SK-N-MC (cell line): Measurements from ENCODE around the gene YTHDF1.

ENCODE experiments used
- EZH2 ChIP-seq: fragments of 200-600 bp; sonication (generic); IDR thresholded peaks from one replicate; pipeline ENCODE4 v1.6.1; 2017; ENCODE audit warnings: antibody characterized with exemption
- FOXP2 ChIP-seq: optimal IDR thresholded peaks from 2 replicates; pipeline ENCODE3; 2011; ENCODE audit warnings: mild to moderate bottlenecking, moderate library complexity; ENCODE audit not compliant: insufficient read depth; ENCODE audit errors: extremely low read length, control extremely low read depth
- POLR2AphosphoS5 ChIP-seq: IDR thresholded peaks from 2 replicates; pipeline ENCODE4 v1.6.1; 2012; ENCODE audit warnings: mild to moderate bottlenecking, low read depth, low read length, borderline replicate concordance

- no peak for TF ChIP-seq POLR2AphosphoS5
- TF ChIP-seq EZH2: no peak
- TF ChIP-seq FOXP2: no peak
These were observed 28.5 kb upstream of the YTHDF1 start for GRCh38 chr20:63244468-63244867.
